WTC11 (cell line): ENCODE data around the gene LCT. TPM values are rescaled to one million over a fixed set of nuclear protein-coding genes. Genes with fewer than 3 reads are reported as not detected.

Source experiments
- ATAC-seq: fragments of 200-7000 bp; cut with Tn5 transposase; 2 replicates; pipeline ENCODE4 v1.10.0; 2021; ENCODE audit warnings: mild to moderate bottlenecking, moderate library complexity
- CTCF ChIA-PET: fragments of 300-600 bp; sonication (Branson Sonifier 250); formaldehyde crosslinking; loops from one replicate; lab custom pipeline; 2021; ENCODE audit warnings: antibody characterized with exemption; lab: Charles Lee
- POLR2A ChIA-PET: fragments of 350-600 bp; sonication (Branson Sonifier 250); formaldehyde crosslinking; loops from one replicate; lab custom pipeline; 2021; ENCODE audit warnings: antibody characterized with exemption; lab: Charles Lee
- DNase-seq: peaks from one replicate; pipeline ENCODE4 v3.0.0; 2021; ENCODE audit warnings: low spot score
- H3K27ac Mint-ChIP-seq: 2 replicates; pipeline ENCODE4 v1.8.0; 2021; ENCODE audit warnings: mixed read lengths
- H3K27me3 Mint-ChIP-seq: 2 replicates; pipeline ENCODE4 v1.8.0; 2021; ENCODE audit warnings: low read depth, mild to moderate bottlenecking, moderate library complexity, mixed read lengths
- H3K36me3 Mint-ChIP-seq: 2 replicates; pipeline ENCODE4 v1.8.0; 2021; ENCODE audit warnings: mixed read lengths
- H3K4me1 Mint-ChIP-seq: 2 replicates; pipeline ENCODE4 v1.8.0; 2022; ENCODE audit warnings: mixed read lengths
- H3K4me3 Mint-ChIP-seq: 2 replicates; pipeline ENCODE4 v1.8.0; 2021; ENCODE audit warnings: mild to moderate bottlenecking, moderate library complexity, mixed read lengths
- H3K9me3 Mint-ChIP-seq: 2 replicates; pipeline ENCODE4 v1.8.0; 2021; ENCODE audit warnings: mixed read lengths
- ATF1 ChIP-seq: sonication (generic); formaldehyde crosslinking; IDR thresholded peaks from 2 replicates; pipeline ENCODE4 v1.8.1; 2023; ENCODE audit warnings: mild to moderate bottlenecking, moderate library complexity, missing genetic modification reagents
- CREM ChIP-seq: sonication (generic); formaldehyde crosslinking; IDR thresholded peaks from 2 replicates; pipeline ENCODE4 v1.8.1; 2022; ENCODE audit warnings: mild to moderate bottlenecking, missing genetic modification reagents, moderate library complexity
- ESRRA ChIP-seq: sonication (generic); formaldehyde crosslinking; IDR thresholded peaks from 2 replicates; pipeline ENCODE4 v1.8.1; 2022; ENCODE audit warnings: mild to moderate bottlenecking, missing genetic modification reagents, borderline replicate concordance
- FOXK1 ChIP-seq: sonication (generic); formaldehyde crosslinking; IDR thresholded peaks from 2 replicates; pipeline ENCODE4 v1.8.0; 2022; ENCODE audit warnings: mild to moderate bottlenecking, moderate library complexity, missing genetic modification reagents
- IRF2 ChIP-seq: sonication (generic); formaldehyde crosslinking; IDR thresholded peaks from 2 replicates; pipeline ENCODE4 v1.8.0; 2022; ENCODE audit warnings: low read depth, missing genetic modification reagents, borderline replicate concordance
- JUN ChIP-seq: sonication (generic); formaldehyde crosslinking; IDR thresholded peaks from 2 replicates; pipeline ENCODE4 v1.8.0; 2023; ENCODE audit warnings: mild to moderate bottlenecking, missing genetic modification reagents
- NFE2L1 ChIP-seq: sonication (generic); formaldehyde crosslinking; IDR thresholded peaks from 2 replicates; pipeline ENCODE4 v1.8.1; 2023; ENCODE audit warnings: missing genetic modification reagents
- NFYB ChIP-seq: sonication (generic); formaldehyde crosslinking; conservative IDR thresholded peaks from 2 replicates; pipeline ENCODE4 v1.8.0; 2022; ENCODE audit warnings: low read depth, missing genetic modification reagents
- OVOL2 ChIP-seq: fragments of 250-450 bp; sonication (Bioruptor Pico); IDR thresholded peaks from 2 replicates; pipeline ENCODE4 v1.9.0; 2021; ENCODE audit warnings: mild to moderate bottlenecking, borderline replicate concordance
- ZNF138 ChIP-seq: sonication (generic); formaldehyde crosslinking; conservative IDR thresholded peaks from 2 replicates; pipeline ENCODE4 v1.8.1; 2022; ENCODE audit warnings: mild to moderate bottlenecking, moderate library complexity, missing genetic modification reagents
- ZNF219 ChIP-seq: sonication (generic); formaldehyde crosslinking; IDR thresholded peaks from 2 replicates; pipeline ENCODE4 v1.8.0; 2023; ENCODE audit warnings: missing genetic modification reagents, mild to moderate bottlenecking, borderline replicate concordance
- ZNF232 ChIP-seq: sonication (generic); formaldehyde crosslinking; IDR thresholded peaks from 2 replicates; pipeline ENCODE4 v1.8.0; 2022; ENCODE audit warnings: mild to moderate bottlenecking, missing genetic modification reagents
- ZNF671 ChIP-seq: fragments of 250-450 bp; sonication (Bioruptor Pico); IDR thresholded peaks from 2 replicates; pipeline ENCODE4 v1.8.0; 2021; ENCODE audit warnings: mild to moderate bottlenecking
- total RNA-seq: library from RNA; stranded (reverse); gene quantifications from 3 replicates; pipeline ENCODE4 v1.2.3, GENCODE V29; 2021
- TF ChIP-seq, protein P1 (sequence below): sonication (generic); formaldehyde crosslinking; IDR thresholded peaks from 2 replicates; pipeline ENCODE4 v1.8.1; 2023; ENCODE audit warnings: mild to moderate bottlenecking, missing genetic modification reagents, moderate library complexity
- TF ChIP-seq, protein P2 (sequence below): sonication (generic); formaldehyde crosslinking; IDR thresholded peaks from 2 replicates; pipeline ENCODE4 v1.8.0; 2022; ENCODE audit warnings: mild to moderate bottlenecking, missing genetic modification reagents
- TF ChIP-seq, protein P3 (sequence below): sonication (generic); formaldehyde crosslinking; conservative IDR thresholded peaks from 2 replicates; pipeline ENCODE4 v1.8.1; 2023; ENCODE audit warnings: mild to moderate bottlenecking, low read depth, missing genetic modification reagents, moderate library complexity
- TF ChIP-seq, protein P4 (sequence below): fragments of 250-450 bp; sonication (Bioruptor Pico); IDR thresholded peaks from 2 replicates; pipeline ENCODE4 v1.9.0; 2021; ENCODE audit warnings: moderate library complexity, mild to moderate bottlenecking, inconsistent platforms, borderline replicate concordance
- TF ChIP-seq, protein P5 (sequence below): sonication (generic); formaldehyde crosslinking; IDR thresholded peaks from 2 replicates; pipeline ENCODE4 v1.8.0; 2023; ENCODE audit warnings: missing genetic modification reagents
- TF ChIP-seq, protein P6 (sequence below): sonication (generic); formaldehyde crosslinking; IDR thresholded peaks from 2 replicates; pipeline ENCODE4 v1.8.1; 2023; ENCODE audit warnings: mild to moderate bottlenecking, missing genetic modification reagents, borderline replicate concordance

The LCT gene
- total RNA-seq, 1 experiment from 2014 or later: 0.02 TPM

DNA sequence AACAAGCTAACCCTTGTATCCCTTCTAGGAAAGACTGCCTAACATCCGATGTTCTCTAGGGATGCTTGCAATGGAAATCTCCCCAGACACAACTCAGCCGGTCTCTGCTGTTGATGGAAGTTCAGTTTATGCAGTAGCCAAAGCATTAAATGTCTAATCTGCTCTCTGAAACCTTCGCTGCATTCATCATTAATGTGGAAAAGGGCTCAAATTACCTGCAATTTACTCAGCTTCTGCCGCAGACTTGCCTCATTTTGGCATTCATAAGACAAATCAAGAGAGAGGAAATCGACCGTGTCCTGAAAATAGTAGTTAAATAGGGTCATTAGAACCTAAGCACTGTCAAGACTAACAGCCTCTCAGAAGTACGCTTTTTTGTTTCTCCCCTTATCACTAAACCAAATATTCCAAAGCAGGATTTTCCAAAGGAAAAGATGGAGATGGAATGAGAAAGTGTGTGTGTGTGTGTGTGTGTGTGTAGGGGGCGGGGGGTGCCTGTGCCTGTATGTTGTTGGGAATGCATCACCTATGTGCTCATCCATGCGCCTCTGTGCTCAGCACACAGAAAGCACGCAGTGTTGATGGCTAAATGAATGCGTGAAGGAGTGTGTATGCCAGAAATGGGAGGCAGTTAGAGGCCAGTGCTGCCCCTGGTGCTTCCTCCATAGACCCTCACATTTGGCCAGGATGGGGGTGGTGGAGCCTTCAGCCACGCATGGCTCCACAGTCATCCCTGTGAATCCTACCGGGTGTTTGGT lies 7.4 kb downstream of the LCT start:
- Mint-ChIP-seq H3K27me3 (no peaks in the 10 kb centered on the region; the same call in 1 of the 2 replicates), H3K4me1 (no peaks in the 10 kb centered on the region), H3K4me3 (no peak overlapping the region), H3K36me3 (no peaks in the 10 kb centered on the region), H3K9me3 (peaks cover 4% of the 10 kb centered on the region), H3K27ac (no peak overlapping the region)
- POLR2A ChIA-PET: no interaction called here
- CTCF ChIA-PET: interaction anchor here (0.9 kb wide), 1 partner anchor 168 kb away, joined by 3 read pairs; no protein-coding TSS in a partner anchor
- TF ChIP-seq, protein P1, sequence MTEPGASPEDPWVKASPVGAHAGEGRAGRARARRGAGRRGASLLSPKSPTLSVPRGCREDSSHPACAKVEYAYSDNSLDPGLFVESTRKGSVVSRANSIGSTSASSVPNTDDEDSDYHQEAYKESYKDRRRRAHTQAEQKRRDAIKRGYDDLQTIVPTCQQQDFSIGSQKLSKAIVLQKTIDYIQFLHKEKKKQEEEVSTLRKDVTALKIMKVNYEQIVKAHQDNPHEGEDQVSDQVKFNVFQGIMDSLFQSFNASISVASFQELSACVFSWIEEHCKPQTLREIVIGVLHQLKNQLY: no peak
- no peak for TF ChIP-seq JUN (CRISPR knock-in tag)
- no peak for TF ChIP-seq NFE2L1 (CRISPR knock-in tag)
- no peak for TF ChIP-seq CREM (CRISPR knock-in tag)
- TF ChIP-seq, protein P2, sequence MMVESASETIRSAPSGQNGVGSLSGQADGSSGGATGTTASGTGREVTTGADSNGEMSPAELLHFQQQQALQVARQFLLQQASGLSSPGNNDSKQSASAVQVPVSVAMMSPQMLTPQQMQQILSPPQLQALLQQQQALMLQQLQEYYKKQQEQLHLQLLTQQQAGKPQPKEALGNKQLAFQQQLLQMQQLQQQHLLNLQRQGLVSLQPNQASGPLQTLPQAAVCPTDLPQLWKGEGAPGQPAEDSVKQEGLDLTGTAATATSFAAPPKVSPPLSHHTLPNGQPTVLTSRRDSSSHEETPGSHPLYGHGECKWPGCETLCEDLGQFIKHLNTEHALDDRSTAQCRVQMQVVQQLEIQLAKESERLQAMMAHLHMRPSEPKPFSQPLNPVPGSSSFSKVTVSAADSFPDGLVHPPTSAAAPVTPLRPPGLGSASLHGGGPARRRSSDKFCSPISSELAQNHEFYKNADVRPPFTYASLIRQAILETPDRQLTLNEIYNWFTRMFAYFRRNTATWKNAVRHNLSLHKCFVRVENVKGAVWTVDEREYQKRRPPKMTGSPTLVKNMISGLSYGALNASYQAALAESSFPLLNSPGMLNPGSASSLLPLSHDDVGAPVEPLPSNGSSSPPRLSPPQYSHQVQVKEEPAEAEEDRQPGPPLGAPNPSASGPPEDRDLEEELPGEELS (CRISPR knock-in tag): no peak
- TF ChIP-seq ESRRA (CRISPR knock-in tag): no peak
- TF ChIP-seq IRF2: no peak
- TF ChIP-seq, protein P3, sequence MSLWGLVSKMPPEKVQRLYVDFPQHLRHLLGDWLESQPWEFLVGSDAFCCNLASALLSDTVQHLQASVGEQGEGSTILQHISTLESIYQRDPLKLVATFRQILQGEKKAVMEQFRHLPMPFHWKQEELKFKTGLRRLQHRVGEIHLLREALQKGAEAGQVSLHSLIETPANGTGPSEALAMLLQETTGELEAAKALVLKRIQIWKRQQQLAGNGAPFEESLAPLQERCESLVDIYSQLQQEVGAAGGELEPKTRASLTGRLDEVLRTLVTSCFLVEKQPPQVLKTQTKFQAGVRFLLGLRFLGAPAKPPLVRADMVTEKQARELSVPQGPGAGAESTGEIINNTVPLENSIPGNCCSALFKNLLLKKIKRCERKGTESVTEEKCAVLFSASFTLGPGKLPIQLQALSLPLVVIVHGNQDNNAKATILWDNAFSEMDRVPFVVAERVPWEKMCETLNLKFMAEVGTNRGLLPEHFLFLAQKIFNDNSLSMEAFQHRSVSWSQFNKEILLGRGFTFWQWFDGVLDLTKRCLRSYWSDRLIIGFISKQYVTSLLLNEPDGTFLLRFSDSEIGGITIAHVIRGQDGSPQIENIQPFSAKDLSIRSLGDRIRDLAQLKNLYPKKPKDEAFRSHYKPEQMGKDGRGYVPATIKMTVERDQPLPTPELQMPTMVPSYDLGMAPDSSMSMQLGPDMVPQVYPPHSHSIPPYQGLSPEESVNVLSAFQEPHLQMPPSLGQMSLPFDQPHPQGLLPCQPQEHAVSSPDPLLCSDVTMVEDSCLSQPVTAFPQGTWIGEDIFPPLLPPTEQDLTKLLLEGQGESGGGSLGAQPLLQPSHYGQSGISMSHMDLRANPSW (CRISPR knock-in tag): no peak
- TF ChIP-seq ZNF219: no peak
- no peak for TF ChIP-seq ZNF138 (CRISPR knock-in tag)
- TF ChIP-seq ZNF671 (CRISPR knock-in tag): no peak
- TF ChIP-seq, protein P4, sequence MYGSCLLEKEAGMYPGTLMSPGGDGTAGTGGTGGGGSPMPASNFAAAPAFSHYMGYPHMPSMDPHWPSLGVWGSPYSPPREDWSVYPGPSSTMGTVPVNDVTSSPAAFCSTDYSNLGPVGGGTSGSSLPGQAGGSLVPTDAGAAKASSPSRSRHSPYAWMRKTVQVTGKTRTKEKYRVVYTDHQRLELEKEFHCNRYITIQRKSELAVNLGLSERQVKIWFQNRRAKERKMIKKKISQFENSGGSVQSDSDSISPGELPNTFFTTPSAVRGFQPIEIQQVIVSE (CRISPR knock-in tag): no peak
- TF ChIP-seq, protein P5, sequence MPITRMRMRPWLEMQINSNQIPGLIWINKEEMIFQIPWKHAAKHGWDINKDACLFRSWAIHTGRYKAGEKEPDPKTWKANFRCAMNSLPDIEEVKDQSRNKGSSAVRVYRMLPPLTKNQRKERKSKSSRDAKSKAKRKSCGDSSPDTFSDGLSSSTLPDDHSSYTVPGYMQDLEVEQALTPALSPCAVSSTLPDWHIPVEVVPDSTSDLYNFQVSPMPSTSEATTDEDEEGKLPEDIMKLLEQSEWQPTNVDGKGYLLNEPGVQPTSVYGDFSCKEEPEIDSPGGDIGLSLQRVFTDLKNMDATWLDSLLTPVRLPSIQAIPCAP (CRISPR knock-in tag): no peak
- TF ChIP-seq OVOL2 (CRISPR knock-in tag): no peak
- TF ChIP-seq ATF1 (CRISPR knock-in tag): no peak
- TF ChIP-seq NFYB (CRISPR knock-in tag): no peak
- TF ChIP-seq ZNF232 (CRISPR knock-in tag): no peak
- TF ChIP-seq, protein P6, sequence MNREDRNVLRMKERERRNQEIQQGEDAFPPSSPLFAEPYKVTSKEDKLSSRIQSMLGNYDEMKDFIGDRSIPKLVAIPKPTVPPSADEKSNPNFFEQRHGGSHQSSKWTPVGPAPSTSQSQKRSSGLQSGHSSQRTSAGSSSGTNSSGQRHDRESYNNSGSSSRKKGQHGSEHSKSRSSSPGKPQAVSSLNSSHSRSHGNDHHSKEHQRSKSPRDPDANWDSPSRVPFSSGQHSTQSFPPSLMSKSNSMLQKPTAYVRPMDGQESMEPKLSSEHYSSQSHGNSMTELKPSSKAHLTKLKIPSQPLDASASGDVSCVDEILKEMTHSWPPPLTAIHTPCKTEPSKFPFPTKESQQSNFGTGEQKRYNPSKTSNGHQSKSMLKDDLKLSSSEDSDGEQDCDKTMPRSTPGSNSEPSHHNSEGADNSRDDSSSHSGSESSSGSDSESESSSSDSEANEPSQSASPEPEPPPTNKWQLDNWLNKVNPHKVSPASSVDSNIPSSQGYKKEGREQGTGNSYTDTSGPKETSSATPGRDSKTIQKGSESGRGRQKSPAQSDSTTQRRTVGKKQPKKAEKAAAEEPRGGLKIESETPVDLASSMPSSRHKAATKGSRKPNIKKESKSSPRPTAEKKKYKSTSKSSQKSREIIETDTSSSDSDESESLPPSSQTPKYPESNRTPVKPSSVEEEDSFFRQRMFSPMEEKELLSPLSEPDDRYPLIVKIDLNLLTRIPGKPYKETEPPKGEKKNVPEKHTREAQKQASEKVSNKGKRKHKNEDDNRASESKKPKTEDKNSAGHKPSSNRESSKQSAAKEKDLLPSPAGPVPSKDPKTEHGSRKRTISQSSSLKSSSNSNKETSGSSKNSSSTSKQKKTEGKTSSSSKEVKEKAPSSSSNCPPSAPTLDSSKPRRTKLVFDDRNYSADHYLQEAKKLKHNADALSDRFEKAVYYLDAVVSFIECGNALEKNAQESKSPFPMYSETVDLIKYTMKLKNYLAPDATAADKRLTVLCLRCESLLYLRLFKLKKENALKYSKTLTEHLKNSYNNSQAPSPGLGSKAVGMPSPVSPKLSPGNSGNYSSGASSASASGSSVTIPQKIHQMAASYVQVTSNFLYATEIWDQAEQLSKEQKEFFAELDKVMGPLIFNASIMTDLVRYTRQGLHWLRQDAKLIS (CRISPR knock-in tag): no peak
- no peak for TF ChIP-seq FOXK1 (CRISPR knock-in tag)
- ATAC-seq: no peak
- no peak for DNase-seq
